C4-2B (cell line): Measurements from ENCODE around the gene GYS1.

ENCODE experiments used
- H3K27ac ChIP-seq: fragments of 450-650 bp; 2 replicates; pipeline ENCODE4 v1.5.1; 2017
- ZFX ChIP-seq: fragments of 450-650 bp; IDR thresholded peaks from 2 replicates; pipeline ENCODE4 v1.6.1; 2017
- TF ChIP-seq, protein P1 (sequence below): fragments of 450-650 bp; conservative IDR thresholded peaks from 2 replicates; pipeline ENCODE4 v1.5.1; 2017; ENCODE audit warnings: mild to moderate bottlenecking

GYS1 gene

DNA sequence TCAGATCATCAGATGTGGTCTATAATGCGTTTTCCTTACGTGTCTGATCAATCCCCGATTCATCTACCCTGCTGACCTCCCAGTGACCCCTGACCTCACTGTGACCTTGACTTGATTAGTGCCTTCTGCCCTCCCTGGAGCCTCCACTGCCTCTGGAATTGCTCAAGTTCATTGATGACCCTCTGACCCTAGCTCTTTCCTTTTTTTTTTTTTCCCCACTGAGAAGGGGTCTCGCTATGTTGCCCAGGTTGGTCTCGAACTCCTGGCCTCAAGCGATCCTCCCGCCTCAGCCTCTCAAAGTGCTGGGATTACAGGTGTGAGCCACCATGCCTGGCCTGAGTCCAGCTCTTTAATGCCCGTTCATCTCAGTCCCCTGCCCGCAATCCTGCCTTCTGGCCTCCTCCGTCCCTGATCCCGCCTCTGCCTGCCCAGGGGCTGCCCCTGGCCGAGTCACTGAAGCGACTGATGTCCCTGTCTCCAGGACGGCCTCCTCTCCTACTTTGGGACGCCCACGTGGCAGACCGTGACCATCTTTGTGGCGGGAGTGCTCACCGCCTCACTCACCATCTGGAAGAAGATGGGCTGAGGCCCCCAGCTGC, 32.0 kb downstream of the GYS1 start:
- TF ChIP-seq, protein P1, sequence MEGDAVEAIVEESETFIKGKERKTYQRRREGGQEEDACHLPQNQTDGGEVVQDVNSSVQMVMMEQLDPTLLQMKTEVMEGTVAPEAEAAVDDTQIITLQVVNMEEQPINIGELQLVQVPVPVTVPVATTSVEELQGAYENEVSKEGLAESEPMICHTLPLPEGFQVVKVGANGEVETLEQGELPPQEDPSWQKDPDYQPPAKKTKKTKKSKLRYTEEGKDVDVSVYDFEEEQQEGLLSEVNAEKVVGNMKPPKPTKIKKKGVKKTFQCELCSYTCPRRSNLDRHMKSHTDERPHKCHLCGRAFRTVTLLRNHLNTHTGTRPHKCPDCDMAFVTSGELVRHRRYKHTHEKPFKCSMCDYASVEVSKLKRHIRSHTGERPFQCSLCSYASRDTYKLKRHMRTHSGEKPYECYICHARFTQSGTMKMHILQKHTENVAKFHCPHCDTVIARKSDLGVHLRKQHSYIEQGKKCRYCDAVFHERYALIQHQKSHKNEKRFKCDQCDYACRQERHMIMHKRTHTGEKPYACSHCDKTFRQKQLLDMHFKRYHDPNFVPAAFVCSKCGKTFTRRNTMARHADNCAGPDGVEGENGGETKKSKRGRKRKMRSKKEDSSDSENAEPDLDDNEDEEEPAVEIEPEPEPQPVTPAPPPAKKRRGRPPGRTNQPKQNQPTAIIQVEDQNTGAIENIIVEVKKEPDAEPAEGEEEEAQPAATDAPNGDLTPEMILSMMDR: no peak
- TF ChIP-seq ZFX: no peak
- H3K27ac ChIP-seq: no peak overlapping the region

DNA sequence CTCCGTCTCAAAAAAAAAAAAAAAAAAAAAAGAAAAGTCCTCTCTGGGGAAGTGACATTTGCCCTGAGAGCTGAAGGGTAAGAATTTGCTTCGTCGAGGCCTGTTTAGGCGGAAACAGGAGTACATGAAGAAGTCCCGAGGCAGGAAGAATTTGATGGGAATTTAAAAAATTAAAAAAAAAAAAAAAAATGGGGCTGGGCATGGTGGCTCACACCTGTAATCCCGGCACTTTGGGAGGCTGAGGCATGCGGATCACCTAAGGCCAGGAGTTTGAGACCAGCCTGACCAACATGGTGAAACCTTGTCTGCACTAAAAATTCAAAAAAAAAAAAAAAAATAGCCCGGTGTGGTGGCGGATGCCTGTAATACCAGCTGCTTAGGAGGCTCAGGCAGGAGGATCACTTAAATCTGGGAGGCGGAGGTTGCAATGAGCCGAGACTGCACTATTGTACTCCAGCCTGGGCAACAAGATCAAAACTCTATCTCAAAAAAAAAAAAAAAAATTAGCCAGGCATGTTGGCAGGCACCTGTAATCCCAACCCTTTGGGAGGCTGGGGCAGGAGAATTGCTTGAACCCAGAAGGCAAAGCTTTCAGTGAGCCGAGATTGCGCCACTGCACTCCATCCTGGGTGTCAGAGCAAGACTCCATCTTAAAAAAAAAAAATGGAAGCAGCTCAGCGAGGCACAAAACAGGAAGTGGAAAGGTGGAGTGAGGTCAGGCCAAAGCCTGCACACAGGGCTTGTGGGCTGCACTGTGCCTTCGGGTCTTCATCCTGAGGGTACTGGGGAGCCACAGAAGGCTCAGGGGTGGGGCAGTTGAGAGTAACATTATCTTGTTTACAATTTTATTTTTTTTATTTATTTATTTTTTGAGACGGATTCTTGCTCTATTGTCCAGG, 33.5 kb downstream of the GYS1 start:
- H3K27ac ChIP-seq: no peak overlapping the region
- TF ChIP-seq, protein P1: no peak
- no peak for TF ChIP-seq ZFX

DNA sequence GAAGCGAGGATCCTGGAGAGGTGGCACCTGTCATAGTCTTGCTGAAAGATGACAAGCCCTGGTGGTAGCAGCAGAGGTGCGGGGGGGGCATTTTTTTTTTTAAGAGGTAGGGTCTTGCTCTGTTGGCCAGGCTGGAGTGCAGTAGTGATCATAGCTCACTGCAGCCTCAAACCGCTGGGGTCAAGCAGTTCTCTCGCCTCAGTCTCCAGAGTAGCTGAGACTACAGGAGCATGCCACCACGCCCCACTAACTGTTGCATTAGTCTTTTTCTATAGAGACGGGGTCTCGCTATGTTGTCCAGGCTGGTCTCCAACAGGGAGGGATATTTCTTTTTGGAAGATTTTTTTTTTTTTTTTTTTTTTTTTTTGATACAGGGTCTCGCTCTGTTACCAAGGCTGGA, 35.1 kb downstream of the GYS1 start:
- no peak overlapping the region for H3K27ac ChIP-seq
- TF ChIP-seq, protein P1: no peak

DNA sequence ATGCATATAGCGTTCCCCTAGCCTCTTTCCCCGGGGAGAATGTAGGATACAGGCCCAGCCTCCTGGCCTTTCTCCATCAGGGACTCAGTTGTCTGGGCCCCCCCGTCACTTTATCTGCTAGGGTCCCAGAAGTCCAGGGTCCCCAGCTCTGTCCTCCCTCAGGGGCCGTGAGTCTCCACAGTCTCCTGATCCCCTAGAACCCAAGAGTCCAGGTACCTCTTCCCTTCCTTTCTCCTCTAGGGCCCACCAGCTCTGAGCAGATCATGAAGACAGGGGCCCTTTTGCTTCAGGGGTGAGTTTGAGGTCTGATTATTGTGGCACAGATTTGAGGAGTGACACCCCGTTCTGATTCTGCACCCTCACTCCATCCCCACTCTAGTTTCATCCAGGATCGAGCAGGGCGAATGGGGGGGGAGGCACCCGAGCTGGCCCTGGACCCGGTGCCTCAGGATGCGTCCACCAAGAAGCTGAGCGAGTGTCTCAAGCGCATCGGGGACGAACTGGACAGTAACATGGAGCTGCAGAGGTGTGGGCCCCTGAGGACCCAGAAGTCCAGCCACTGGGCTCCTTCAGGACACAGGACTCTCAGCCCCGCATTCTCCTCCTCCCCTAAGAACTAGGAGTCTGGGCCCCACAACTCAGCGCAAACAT, 37.7 kb downstream of the GYS1 start:
- H3K27ac ChIP-seq: peak overlapping the region; percentile 77
- TF ChIP-seq, protein P1: no peak
- no peak for TF ChIP-seq ZFX

DNA sequence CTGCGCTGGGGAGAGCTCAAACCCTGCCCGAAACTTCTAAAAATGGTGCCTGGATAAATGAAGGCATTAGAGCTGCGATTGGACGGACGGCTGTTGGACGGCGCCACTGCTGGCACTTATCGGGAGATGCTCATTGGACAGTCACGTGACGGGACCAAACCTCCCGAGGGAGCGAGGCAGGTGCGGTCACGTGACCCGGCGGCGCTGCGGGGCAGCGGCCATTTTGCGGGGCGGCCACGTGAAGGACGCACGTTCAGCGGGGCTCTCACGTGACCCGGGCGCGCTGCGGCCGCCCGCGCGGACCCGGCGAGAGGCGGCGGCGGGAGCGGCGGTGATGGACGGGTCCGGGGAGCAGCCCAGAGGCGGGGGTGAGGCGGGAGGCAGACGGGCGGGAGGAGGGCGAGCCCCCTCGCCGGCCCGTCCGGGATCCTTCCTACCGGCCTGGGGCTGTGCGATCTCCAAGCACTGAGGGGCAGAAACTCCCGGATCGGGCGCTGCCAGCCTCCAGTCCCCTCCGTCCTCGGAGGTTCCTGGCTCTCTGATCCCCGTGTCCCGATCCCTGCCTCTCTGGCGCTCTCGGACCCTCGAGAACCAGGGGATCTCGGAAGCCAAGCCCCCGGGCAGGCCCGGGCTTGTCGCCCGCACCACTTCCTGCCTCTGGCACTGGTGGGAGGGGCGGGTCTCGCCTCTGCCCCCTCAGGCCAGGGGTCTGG, 38.4 kb downstream of the GYS1 start, which contains the start of gene BAX:
Gene BAX, plus strand, starts transcription at position 281 of the 713 bp plus-strand sequence. Its CDS starts 54 bp downstream, at position 335.
- peak within 1 kb of the TSS; percentile 77 for H3K27ac ChIP-seq
- TF ChIP-seq ZFX: no peak
- TF ChIP-seq, protein P1: no peak

DNA sequence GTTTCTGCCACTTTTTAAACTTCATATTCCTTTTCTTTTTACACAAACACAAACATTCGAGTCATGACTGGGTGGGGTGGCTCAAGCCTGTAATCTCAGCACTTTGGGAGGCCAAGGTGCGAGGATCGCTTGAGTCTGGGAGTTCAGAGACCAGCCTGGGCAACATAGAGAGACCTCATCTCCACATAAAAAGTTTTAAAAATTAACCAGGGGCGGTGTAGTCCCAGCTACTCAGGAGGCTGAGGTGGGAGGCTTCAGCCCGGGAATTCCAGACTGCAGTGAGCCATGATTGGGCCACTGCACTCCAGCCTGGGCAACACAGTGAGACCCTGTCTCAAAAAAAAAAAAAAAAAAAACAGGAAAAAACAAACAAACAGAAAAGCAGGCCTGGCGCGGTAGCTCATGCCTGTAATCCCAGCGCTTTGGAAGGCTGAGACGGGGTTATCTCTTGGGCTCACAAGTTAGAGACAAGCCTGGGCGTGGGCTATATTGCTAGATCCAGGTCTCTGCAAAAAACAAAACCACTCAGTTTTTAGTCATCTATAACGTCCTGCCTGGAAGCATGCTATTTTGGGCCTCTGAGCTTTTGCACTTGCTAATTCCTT, 39.0 kb downstream of the GYS1 start:
- no peak for TF ChIP-seq ZFX
- TF ChIP-seq, protein P1: no peak
- H3K27ac ChIP-seq: peak overlapping the region; percentile 77
